ENCODE measurements around the gene AMZ2. TPM values are rescaled to one million over a fixed set of nuclear protein-coding genes. Genes with fewer than 3 reads are reported as not detected.

The AMZ2 gene
- total RNA-seq, 1 donor from 2014 or later: 50.5 TPM

DNA sequence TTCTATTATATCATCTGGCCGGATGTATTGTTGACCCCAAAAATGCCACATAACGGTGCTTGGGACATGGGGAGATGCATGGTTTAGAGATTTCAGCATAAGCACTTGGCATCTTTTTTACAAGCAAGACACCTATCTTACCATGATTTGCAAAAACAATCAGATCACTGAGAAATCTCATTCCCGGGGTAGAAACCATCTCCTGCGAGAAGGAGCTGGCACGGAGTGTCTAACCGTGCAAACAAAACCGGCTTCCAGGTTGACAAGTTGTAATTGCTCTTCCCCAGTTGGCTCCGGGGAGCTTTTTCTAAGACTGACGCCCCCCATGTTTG lies 42.1 kb downstream of the AMZ2 start:
- DNase-seq (no peak), ATAC-seq (no peak)
- H3K27ac ChIP-seq: peak overlapping the region; percentile 92
- peak overlapping the region; percentile 60 for H3K4me3 ChIP-seq
- intact Hi-C loops (cut with DNase I): no loop called here
- H3K4me1 ChIP-seq: peaks cover 17% of the 10 kb centered on the region
- peaks cover 15% of the 10 kb centered on the region for H3K27me3 ChIP-seq
- H3K36me3 ChIP-seq: no peaks in the 10 kb centered on the region
- H3K9me3 ChIP-seq: no peaks in the 10 kb centered on the region
- TF ChIP-seq, protein P1, sequence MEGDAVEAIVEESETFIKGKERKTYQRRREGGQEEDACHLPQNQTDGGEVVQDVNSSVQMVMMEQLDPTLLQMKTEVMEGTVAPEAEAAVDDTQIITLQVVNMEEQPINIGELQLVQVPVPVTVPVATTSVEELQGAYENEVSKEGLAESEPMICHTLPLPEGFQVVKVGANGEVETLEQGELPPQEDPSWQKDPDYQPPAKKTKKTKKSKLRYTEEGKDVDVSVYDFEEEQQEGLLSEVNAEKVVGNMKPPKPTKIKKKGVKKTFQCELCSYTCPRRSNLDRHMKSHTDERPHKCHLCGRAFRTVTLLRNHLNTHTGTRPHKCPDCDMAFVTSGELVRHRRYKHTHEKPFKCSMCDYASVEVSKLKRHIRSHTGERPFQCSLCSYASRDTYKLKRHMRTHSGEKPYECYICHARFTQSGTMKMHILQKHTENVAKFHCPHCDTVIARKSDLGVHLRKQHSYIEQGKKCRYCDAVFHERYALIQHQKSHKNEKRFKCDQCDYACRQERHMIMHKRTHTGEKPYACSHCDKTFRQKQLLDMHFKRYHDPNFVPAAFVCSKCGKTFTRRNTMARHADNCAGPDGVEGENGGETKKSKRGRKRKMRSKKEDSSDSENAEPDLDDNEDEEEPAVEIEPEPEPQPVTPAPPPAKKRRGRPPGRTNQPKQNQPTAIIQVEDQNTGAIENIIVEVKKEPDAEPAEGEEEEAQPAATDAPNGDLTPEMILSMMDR (IDR thresholded peaks at IDR 0.05): no peak

DNA sequence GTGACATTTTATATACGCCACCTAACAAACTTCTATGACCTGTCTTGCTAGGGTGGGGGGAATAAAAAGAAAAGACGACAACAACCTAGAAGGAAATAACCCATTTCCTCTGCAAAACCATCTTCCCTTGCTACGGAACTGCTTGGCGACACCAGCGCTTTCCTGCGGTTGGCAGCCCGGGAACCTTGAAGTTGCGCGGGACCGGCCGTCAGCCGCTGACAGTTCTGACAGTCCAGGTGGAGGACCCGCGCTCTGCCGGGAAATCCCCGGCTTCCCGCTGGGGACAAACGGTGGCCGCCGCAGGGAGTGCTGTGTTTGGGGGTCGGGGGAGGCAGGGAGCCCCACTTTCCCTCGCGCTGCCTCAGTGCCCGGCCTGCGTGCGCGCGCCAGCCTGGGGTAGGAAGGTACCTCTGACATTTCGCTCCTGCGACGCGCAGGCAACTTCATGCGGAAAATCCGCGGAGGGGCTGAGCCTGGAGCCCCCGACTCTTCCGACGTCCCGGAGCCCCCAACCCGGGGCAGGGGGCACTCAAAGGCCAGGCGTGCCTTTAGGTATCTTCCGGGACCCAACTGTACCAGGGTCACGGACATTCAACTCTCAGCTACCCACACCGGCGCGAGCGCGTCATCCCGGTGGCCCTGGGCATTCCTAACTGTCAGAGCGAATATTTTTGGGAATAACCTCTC lies 42.6 kb downstream of the AMZ2 start:
- Histone ChIP-seq H3K27ac (peak overlapping the region; percentile 92), H3K27me3 (peaks cover 15% of the 10 kb centered on the region), H3K4me3 (peak overlapping the region; percentile 60), H3K9me3 (no peaks in the 10 kb centered on the region), H3K4me1 (peaks cover 17% of the 10 kb centered on the region), H3K36me3 (no peaks in the 10 kb centered on the region)
- no peak for ATAC-seq
- TF ChIP-seq, protein P1 (IDR thresholded peaks at IDR 0.05): no peak
- peak; percentile 77 for DNase-seq
- intact Hi-C loops (cut with DNase I): no loop called here

DNA sequence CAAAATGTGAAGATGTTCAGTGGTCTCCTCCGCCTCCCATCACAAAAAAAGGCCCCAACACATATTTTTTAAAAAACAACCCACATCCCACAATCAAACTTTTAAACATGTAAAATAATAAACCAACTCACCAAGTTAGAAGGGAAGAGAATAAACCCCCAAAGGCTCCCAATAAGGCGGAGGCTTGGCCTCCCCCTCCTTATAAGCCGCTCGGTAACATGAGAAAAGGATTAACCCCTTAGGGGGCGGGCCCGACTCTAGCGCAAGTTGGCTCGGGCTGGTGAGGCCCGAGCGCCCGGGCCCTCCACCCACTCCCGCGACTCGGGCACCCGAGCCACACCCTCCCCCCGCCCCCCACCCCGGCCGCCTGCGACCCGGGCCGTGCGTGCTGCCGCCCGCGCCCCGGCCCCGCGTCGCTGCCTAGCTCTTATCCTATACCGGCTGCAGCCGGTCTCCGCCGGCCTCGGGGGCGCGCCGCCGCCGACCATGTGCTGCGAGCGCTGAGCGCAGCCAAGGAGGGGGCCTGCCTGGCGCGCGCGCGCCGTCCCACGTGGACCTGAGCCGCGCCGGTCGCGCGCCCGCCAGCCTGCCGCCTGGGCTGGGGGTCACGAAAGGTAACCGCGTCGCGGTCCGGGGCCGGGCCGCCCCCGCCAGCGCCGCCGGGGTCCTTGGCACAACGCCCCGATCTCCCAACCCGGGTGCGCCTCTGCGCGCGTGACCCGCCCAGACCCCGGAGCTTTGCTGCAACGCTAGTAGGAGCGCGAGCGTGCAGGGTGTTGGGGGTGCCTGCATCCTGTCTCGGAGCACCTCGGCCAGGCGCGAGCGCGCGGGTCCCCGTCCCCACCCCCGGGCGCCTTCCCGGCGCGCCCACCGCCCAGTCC lies 43.4 kb downstream of the AMZ2 start, which contains the start of the genes ARSG and SLC16A6:
ARSG (plus strand) TSS at position 541 of the 881 bp plus-strand sequence. CDS start 15,999 bp downstream, outside the sequence.
SLC16A6 (minus strand) TSS at position 173 of the 881 bp plus-strand sequence. CDS start 12,807 bp downstream, outside the sequence.
- Histone ChIP-seq H3K27ac (peak within 1 kb of the TSS; percentile 92), H3K4me1 (peaks cover 17% of the 10 kb centered on the region), H3K36me3 (no peaks in the 10 kb centered on the region), H3K4me3 (peak within 1 kb of the TSS; percentile 60), H3K27me3 (peaks cover 17% of the 10 kb centered on the region), H3K9me3 (no peaks in the 10 kb centered on the region)
- ATAC-seq (peak; percentile 84), DNase-seq (peak; percentile 91)
- TF ChIP-seq, protein P1 (IDR thresholded peaks at IDR 0.05): no peak
- intact Hi-C loops (cut with DNase I): no loop called here

DNA sequence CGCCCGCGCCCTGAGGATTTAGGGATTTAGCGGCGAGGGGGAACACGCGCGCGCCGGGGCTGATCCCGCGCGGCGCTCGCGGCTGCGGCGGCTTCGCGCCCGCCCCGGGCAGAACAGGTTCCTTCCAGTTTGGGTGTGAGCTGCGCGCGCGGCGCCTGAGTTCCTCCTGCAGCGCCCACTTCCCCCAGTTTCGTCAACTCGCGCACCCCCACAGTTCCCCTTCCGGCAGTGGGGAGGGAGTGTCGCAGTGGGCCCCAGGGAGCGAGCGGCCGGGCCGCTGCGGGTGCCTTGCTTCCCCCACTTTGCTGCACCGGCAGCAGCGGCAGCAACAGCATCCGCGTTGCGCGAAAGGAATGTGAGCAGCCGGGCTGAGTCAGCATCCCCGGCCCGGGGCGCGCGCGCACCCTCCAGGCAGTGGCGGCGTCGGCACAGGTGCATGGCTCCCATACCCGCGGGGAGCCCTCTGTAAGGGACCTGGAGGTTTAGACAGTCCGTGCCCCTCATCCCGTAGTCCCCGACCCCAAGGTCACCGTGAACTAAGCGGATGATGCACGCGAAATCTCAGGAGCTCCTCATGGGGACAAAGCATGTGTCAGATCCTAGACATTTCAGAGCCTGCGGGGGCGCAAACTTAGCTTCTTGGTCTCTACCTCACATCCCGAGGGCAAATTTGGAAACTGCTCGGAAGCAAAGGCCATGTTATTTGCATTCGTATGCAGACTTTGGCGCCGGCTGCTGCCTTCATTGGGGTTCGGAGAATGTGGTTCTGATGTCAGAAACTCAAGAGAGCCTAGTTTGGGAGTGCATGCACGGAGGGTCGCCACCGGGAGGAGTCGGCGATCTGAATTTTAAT lies 44.2 kb downstream of the AMZ2 start:
- Histone ChIP-seq H3K27ac (peak overlapping the region; percentile 92), H3K9me3 (no peaks in the 10 kb centered on the region), H3K4me3 (peak overlapping the region; percentile 60), H3K36me3 (no peaks in the 10 kb centered on the region), H3K4me1 (peaks cover 17% of the 10 kb centered on the region), H3K27me3 (peaks cover 22% of the 10 kb centered on the region)
- TF ChIP-seq, protein P1 (IDR thresholded peaks at IDR 0.05): no peak
- intact Hi-C loops (cut with DNase I): no loop called here
- ATAC-seq (peak; percentile 90), DNase-seq (peak; percentile 95)

DNA sequence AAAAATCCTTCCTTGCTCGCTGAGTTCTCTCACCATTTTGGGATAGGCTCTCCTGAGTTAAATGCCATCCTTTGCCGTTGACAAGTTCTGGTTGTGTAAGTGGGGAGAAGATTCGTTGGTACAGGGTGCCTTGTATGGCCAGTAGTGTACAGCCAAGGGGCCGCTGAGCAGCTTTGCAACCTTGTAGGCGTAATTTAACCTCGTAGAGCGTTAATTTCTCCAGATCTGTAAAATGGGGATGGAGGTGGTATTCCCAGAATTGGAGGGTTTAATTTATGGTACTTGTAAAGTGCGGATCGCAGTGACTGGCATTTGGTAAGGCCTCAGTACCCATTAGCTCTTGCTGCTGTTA lies 44.8 kb downstream of the AMZ2 start:
- DNase-seq (no peak), ATAC-seq (no peak)
- peaks cover 22% of the 10 kb centered on the region for H3K27me3 ChIP-seq
- H3K27ac ChIP-seq: peak overlapping the region; percentile 92
- intact Hi-C loops (cut with DNase I): no loop called here
- H3K9me3 ChIP-seq: no peaks in the 10 kb centered on the region
- H3K4me1 ChIP-seq: peaks cover 17% of the 10 kb centered on the region
- H3K4me3 ChIP-seq: peak overlapping the region; percentile 60
- TF ChIP-seq, protein P1 (IDR thresholded peaks at IDR 0.05): no peak
- H3K36me3 ChIP-seq: no peaks in the 10 kb centered on the region
